GM21390 (cell line): ENCODE results near the gene SSTR5.
"Not testable (repeated sequence)": the region's sequence is repeated elsewhere in the genome, so short reads cannot be mapped to it uniquely, and the experiment has no call there.

Source experiments
- ATAC-seq: cut with Tn5 transposase; IDR thresholded peaks from one replicate; pipeline ENCODE4 v1.9.1; 2021; ENCODE audit not compliant: unreplicated experiment

Gene SSTR5

DNA sequence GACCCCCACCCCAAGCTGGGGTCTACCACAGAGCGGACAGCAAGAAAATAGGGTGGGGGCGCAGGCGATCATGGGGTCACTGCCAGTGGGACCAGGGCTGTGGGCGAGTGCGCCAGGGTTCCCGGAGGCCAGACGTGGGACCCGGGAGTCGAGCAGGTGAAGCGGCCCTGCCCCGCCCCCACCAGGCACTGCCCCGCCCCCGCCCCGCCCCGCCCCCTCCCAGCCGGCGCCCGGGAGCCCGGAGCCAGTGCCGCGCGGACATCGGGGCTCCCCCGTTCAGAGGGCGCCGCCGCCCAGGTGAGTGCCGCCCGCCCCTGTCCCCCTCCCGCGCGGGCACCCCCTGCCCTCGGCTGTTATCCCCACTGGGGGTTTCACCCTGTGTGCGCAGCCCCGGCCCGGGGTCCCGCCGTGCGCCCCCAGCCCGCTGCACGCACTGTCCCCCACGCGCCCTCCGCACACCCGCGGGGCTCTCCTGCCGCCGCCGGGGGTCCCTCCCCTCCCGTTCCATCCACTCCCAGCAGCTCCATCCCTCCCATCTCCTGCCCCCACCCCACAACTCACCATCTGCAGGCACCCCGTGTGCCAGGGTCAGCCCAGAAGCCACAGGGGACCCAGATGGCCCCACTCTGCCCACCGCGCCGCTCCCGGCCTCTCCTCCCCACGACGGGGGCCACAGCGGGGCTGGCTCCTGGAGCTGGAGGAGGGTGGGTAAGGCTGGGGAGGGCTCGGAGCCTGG, at the start of gene SSTR5:
Gene SSTR5 (plus strand): TSS at position 222 of the 736 bp plus-strand sequence. CDS start 6,122 bp downstream, outside the sequence.
- ATAC-seq: no peak

DNA sequence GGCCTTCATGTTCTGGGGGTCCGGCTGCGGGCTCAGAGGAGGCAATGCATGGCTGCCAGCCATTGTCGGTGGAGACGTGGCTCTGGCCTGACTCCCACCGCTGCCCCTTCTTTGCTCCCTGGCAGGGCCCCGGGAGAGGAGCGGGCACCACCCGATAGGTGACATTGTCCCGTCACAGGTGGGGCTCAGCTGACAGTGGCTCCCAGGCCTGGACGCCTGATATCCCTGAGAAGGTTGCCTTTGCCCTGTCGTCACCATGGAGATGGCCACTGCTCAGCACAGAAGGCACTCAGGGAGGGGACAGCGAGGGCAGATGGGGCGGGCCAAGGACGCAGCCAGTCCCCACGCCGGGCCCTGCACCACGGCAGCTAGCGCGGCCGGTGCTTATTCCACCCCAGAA, 48.4 kb upstream of the SSTR5 start:
- no peak for ATAC-seq

DNA sequence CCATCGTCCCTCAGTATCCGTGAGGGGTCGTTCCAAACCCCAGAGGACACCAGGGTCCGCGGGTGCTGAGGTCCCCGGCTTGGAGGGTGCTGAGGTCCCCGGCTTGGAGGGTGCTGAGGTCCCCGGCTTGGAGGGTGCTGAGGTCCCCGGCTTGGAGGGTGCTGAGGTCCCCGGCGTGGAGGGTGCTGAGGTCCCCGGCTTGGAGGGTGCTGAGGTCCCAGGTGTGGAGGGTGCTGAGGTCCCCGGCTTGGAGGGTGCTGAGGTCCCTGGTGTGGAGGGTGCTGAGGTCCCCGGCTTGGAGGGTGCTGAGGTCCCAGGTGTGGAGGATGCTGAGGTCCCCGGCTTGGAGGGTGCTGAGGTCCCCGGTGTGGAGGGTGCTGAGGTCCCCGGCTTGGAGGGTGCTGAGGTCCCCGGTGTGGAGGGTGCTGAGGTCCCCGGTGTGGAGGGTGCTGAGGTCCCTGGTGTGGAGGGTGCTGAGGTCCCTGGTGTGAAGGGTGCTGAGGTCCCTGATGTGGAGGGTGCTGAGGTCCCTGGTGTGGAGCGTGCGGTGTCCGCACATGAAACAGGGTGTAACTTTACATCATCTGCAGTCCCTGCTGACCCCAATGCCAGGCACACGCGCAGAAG, 47.3 kb upstream of the SSTR5 start:
- ATAC-seq: not testable (repeated sequence)

DNA sequence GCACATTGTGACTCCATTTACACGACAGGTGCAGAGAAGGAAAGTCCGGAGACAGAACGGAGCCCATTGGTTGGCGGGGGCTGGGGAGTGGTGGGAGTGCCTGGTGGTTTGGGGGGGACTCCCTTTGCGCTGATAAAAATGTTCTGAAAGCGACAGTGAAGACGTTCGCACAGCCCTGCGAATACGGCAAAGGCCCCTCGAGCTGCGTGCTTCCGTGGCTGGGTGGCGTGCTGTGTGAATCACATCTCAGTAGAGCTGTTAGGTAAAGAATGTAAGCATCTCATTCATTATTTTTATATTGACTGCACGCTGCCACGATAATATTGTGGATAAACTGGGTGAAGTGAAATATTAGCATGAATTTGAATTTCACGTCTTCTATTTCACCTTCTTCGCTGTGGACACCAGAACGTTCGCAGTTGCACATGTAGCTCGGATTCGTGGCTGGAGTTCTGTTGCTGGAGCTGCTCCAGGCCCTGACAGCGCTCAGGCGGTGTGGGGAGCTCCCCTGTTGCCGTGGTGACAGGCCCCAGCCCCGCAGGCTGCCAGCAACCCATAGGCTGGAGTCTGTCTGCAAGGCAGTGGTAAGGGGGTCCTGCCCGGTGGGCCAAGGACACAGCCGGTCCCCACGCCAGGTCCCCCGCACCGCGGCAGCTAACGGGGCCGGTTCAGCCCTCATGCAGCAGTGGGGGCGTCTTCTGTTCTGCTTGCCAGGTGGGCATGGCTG, 46.3 kb upstream of the SSTR5 start:
- no peak for ATAC-seq

DNA sequence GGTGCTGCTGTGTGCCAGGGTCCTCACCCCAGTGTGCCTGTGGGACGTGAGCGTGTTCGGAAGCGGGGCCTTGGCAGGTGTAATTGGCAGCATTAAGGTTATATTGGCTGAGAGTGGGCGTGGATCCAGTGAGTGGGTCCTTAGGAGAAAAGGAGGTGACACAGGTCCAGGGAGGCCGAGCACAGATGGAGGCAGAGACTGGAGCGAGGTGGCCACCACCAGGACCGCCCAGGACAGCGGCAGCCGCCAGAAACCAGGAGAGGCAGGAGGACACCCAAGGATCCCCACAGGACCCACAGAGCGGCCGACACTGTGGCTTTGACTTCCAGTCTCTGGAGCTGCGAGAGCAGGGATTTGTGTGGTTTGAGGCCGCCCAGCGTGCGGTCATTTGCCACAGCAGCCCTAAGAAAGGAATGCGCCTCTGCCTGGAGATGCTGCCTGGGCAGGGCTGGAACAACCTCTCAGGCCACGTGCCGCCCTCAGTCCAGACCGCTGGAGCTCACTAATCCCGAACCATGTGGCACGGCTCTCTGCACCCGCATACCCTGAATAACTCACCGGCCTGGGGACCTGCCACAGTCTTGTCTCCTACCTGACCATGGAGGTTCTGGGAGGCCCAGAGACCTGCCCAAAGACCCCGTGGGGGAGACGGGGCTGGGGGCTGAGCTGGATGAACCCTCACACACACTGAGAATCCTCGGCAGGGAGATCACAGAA, 45.6 kb upstream of the SSTR5 start:
- ATAC-seq: no peak

DNA sequence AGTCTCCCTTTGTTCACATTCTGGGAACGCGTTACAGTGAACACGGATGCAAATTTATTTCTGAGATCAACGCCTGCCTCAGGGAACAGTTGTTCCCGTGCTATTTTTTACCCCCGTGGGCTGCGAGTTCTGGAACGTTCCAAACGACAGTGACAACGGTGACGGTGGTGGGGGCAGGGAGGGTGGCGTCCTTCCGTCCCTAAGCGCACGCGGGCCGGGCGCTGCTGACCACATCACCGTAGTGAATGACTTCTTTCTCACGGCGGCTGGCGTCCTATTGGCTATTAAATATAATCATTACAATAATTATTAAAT, 45.1 kb upstream of the SSTR5 start:
- ATAC-seq: no peak

DNA sequence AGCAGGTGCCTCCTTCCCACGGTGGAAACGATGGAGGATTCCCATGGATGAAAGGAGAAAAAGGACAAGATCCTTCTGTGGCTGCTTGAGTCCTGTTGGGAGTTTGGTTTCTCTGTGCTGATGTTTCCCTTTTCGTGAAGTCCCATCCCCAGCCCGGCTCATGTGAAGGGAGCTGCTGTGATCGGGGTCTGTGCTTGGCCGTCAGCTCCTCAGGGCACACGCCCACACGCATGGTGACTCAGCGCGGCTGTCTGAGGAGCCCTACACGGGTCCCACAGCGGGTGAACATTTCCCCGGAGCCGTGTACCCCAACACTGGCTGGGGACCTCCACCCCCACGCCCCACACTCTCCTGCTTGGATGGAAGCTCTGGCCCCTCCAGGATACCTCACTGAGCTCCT, 44.5 kb upstream of the SSTR5 start:
- no peak for ATAC-seq

DNA sequence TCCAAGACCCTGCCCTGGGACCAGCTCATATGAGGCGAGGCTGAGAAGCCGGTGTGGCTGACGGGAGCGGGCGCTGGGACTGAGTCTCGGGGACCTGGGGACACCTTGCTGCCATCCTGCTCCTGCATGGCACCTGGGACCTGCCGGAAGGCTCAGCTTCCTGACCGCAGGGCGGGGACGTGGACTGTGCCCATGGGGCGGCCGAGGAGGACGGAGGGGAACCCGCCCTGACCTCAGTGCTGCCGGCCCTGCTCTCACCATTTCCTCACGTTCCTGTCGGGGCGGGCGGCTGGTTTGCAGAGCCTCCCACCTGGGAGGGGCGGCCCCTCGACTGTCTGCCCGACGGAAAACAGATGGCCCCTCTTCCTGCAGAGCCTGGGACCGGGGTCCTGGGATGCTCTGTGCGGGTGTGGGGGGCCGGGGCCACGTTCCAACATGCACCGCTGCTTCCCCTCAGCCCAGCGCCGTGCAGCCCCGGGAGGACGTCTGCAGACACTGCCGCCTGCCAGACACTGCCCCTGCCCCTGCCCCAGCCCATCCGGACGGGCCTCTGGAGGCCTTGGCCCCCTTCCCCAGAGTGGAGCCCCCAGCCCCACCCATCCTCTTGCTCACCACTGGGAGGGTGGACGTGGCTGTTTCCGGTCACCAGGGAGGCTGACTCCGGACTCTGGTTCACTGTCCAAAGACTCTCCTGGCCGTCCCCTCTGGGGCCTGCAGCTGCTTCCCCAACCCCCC, 43.9 kb upstream of the SSTR5 start:
- ATAC-seq: no peak

DNA sequence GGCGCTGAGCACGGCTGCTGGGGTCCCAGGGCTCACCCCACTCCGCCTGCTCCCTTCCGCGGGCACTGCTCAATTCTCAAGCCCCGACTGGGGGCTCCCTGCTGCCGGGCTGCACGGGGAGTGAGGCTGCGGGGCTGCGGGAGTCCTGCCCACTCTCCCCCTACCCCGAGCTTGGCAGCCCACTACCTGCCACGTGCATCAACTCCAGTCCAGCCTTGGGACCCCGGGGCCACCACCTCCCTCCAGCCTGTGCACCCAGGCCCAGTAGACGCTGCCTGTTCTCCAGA, 43.3 kb upstream of the SSTR5 start:
- no peak for ATAC-seq

DNA sequence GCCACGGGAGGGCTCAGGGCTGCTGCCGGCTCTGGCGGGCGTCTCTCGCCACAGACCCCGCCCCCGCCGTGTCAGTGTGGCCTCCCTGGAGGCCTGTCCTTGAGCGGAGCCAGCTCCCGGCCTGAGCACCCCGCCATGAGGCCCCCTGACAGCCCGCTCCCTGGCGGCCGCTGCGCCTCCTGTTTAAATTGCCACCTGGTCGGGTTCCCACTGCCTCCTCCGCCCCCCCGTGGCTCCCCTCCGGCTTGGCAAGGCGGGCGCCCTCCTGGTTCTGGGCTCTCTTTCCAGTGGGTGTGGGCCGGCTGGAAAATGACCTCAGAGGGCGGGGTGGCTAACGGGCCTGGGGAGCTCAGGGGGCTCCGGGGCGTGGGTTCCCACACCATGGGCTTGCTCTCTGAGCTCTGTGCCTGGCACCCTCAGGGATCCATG, 42.1 kb upstream of the SSTR5 start:
- ATAC-seq: no peak

DNA sequence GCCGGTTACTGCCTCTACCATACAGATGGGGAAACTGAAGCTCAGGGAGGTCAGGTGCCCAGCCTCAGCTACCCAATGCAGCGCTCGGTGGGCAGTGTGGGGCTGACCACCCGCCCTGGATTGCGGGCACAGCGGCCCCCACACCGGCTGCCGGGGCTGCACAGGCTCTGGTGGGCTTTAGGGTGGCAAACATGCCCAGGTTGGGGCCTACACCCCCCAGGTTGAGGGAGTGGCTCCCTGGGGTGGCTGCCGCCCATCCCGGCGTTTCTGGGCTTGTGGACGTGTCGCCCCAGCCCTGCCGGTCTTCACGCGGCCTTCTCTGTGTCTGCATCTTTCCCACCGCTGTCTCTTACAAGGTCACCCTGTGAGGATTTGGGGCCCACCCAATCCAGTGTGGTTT, 40.9 kb upstream of the SSTR5 start:
- no peak for ATAC-seq

DNA sequence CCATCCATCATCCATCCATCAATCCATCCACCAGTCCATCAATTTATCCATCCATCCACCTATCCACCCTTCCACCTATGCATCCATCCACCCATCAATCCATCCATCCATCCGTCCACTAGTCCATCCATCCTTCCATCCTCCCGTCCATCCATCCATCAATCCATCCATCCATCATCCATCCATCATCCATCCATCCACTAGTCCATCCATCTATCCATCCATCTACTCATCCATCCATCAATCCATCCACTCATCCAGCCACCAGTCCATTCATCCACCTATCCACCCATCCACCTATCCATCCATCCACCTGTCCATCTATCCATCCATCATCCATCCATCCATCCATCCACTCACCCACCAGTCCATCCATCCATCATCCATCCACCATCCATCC, 39.9 kb upstream of the SSTR5 start:
- no peak for ATAC-seq

DNA sequence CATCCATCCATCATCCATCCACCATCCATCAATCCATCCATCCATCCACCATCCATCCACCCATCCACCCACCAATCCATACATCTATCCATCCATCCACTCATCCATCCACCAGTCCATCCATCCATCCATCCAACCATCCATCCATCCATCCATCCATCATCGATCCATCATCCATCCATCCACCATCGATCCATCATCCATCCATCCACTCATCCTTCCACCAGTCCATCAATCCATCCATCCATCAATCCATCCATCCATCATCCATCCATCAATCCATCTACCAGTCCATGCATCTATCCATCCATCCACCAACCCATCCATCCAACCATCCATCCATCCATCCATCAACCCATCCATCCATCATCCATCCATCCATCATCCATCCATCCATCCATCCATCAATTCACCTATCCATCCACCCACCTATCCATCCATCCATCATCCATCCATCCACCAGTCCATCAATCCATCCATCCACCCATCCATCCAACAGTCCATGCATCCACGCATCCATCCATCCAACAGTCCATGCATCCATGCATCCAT, 39.3 kb upstream of the SSTR5 start:
- no peak for ATAC-seq

DNA sequence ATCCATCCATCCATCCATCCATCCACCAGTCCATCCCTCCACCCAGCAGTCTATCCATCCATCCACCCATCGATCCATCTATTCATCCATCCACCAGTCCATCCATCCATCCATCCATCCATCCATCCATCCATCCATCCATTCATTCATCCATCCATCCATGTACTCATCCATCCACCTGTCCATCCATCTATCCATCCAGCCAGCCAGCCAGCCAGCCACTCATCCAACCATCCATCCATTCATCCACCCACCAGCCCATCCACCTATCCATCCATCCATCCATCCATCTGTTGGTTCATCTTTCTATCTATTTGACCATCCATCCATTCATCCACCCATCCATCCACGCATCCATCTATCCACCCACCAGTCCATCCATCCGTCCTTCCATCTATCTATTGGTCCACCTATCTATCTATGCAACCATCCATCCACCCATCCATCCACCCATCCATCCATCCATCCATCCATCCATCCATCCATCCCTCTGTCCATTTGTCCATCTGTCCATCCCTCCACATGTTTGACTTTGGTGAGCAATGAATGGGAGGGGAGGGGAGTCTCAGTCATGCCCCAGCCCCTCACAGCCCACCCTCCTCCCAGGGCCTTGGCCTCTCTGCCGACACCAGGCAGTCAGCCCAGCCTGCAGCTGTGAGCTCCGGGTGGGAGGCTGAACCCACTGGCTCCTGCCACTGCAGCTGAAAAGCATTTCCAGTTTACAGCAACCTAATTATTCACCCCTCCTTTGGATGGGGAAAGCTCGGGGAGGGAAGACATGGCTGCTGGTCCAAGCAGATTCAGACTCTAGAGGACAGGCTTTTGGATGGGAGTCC, 38.1 kb upstream of the SSTR5 start:
- no peak for ATAC-seq

DNA sequence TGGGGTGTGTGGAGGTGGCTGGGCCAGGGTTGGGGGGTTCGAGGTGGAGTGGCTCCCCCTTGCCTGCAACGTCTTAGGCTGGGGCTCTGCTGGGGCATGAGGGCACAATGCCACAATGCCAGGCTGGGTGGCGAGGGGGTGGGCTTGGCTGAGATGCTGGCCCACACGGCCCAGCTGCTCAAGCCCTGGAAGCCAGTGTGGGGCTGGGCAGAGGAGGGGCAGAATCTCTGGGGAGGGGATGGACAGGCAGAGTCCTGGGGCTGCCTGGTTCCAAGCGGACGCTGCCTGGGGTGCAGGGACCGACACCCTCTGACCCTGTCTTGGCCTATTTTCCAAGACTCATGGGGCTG, 37.5 kb upstream of the SSTR5 start:
- no peak for ATAC-seq

DNA sequence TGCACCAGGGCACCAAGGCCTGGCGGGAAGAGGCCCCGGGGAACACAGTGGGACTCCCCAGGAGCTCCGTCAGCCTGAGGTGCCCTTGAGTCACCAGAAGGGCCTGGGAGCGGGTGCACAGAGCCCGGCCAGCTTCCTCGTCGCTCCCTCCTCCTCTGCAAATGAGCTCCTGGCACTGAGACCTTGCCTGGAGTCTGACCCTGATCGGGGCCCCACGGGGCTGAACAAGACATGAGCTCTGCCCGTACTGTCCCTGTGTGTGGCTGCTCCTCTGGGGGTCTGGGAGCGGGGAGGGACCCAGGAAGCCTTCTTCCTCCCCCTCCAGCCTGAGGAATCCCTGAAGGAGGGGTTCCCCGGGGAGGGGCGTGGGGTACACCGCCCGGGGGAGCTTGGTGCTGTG, 36.4 kb upstream of the SSTR5 start:
- no peak for ATAC-seq

DNA sequence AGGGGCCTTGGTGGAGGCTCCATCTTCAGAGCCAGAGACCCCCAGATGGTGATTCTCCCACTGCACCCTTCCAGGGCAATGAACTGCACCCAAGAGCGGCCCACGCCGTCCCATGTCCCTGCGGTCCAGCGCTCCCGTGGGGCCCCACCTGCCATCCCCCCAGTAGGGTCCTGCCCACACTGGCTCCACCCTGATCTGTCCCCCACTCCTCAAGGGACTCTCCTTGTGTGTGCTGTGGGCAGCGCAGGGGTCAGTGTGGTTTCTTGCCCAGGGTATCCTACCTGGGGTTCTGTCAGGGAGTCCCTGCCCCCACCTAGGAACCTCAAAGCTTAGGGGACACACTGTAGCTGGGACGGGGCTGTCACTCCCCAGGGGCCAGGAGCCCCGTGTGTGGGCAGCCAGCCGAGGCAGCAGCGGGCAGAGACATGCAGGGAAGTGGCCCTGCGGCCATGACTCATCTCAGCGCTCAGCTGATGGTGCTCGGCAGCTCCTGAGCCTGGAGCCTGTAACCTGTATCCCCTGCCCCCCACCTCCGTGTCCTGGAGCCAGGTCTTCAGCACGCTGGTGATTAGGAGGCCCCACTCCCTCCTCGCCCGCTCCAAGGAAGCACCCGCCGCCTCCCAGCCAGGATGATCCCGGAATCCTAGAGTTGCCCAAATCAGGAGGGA, 35.7 kb upstream of the SSTR5 start:
- no peak for ATAC-seq

DNA sequence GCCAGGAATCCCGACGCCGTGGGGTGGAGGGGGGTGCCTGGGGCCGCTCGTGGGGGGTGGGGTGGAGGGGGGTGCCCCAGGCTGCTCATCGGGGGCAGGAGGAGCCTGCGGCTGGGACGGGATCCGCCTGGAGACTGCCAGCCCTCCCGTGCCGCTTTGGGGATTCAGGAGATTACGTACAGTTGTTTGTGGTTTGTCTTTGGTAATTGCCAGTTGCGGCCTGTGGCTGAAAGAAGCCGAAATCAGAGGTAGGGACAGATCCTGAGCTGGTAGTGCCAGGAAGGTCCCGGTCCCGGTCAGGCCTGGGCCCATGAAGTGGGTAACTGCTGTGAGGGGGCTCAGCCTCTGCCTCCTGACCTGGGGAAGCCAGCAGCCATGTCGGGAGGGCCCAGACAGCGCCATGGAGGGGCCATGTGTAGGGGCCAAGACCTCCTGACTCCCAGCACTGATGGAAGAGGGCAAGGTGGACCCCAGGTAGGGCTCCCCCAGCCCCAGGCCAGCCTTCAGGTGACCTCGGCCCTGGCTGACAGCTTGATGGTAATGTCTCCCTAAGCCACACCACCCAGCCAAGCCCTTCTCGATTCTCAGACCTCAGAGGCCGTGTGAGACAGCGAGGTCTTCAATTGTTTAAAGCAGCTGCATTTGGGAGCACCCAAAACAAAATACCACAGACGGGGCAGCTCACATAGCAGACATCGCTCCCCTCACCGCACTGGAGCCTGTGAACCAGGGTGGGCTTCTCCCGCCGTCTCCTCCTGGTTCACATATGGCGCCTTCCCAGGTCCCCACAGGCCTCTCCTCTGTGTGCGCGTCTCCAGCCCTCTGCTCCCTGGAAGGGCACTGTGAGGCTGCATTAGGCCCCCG, 34.9 kb upstream of the SSTR5 start:
- no peak for ATAC-seq

DNA sequence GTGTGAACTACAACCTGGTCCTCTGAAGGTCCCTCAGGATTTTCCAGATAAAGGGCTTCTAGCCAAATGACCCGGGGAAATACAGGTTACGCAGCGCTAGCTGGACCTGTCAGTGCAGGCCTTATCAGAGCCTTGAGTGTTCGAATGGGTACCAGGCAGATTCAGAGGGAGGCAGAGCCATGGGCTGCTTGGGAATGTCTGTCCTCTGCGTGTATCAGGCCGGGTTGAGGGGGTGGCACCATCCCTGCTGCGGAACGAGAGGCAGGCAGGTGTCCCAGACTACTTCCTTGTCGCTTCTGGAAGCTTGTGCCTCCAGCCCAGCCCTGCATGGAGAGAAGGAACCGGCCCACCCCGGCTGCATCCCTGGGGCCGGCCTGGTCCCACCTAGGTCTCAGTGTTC, 33.6 kb upstream of the SSTR5 start:
- no peak for ATAC-seq
